Mammary epithelial cell (primary cell): ENCODE results near the gene CSE1L.

ENCODE experiments used
- CTCF ChIP-seq, 2 donors: IDR thresholded peaks in 1 of 2; conservative IDR thresholded peaks in 1 of 2; 2 replicates each; pipeline ENCODE4 v1.5.1; 2011 to 2012; ENCODE audit warnings: inconsistent platforms in 2 of 2, low read length in 2 of 2, mild to moderate bottlenecking in 2 of 2, control low read depth in 1 of 2, low read depth in 1 of 2; ENCODE audit not compliant: insufficient read depth in 1 of 2; ENCODE audit errors: extremely low read depth in 1 of 2
- EZH2 ChIP-seq: IDR thresholded peaks from 2 replicates; pipeline ENCODE4 v1.6.1; 2012; ENCODE audit warnings: low read length, inconsistent platforms, borderline replicate concordance

DNA sequence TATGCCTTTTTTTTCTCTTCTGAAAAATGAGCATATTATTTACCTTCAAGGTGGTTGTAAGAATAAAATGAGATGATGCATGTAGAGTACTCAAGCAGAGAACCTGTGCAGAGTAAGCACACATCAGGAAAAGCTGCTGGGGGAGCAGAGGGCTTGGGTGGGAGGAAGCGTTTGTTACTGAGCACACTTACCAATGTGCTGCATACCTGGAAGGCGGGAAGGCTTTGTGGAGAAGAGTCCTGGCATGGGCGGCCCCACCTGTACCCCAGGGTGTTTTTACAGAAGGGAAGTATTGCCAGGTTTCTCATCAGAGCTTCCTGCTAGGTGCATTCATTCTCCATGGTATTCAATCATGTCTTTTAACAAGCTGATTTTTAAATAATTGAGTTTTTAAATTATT, 52.9 kb downstream of the CSE1L start:
- TF ChIP-seq CTCF (conservative IDR thresholded peaks at IDR 0.05 in 1 of 2, IDR thresholded peaks at IDR 0.05 in 1 of 2; ENCODE audit: extremely low read depth in 1 of 2, insufficient read depth in 1 of 2, low read depth in 1 of 2, low read length in 2 of 2) (no peak), EZH2 (no peak)
